HCT116 (cell line): ENCODE measurements around the gene TEAD1. TPM values are rescaled to one million over a fixed set of nuclear protein-coding genes. Genes with fewer than 3 reads are reported as not detected.
A peak's percentile ranks its signal among the peaks of the same experiment; 100 is the strongest.

Experiments used
- ATF3 ChIP-seq: IDR thresholded peaks from 2 replicates; pipeline ENCODE4 v1.6.1; 2012
- EGR1 ChIP-seq: IDR thresholded peaks from 2 replicates; pipeline ENCODE4 v1.6.1; 2012; ENCODE audit warnings: low read depth
- ELF1 ChIP-seq: IDR thresholded peaks from 2 replicates; pipeline ENCODE4 v1.6.1; 2012; ENCODE audit warnings: low read depth, borderline replicate concordance
- POLR2AphosphoS5 ChIP-seq: IDR thresholded peaks from 2 replicates; pipeline ENCODE4 v1.6.1; 2011; ENCODE audit warnings: mild to moderate bottlenecking, low read depth, low read length, moderate library complexity
- REST ChIP-seq: IDR thresholded peaks from 2 replicates; pipeline ENCODE4 v1.6.1; 2012; ENCODE audit warnings: low read depth
- ZBTB33 ChIP-seq: IDR thresholded peaks from 2 replicates; pipeline ENCODE4 v1.6.1; 2011; ENCODE audit warnings: mild to moderate bottlenecking, low read length, moderate library complexity; ENCODE audit not compliant: insufficient replicate concordance; ENCODE audit errors: extremely low read depth
- ZNF274 ChIP-seq: fragments of 200-500 bp; sonication (Bioruptor generic); IDR thresholded peaks from 2 replicates; pipeline ENCODE4 v1.6.1; 2014; ENCODE audit warnings: mild to moderate bottlenecking, low read depth, low read length, inconsistent platforms
- total RNA-seq: library from RNA; stranded (reverse); gene quantifications from one replicate; pipeline ENCODE4 v1.2.1, GENCODE V29; 2021; ENCODE audit not compliant: unreplicated experiment

Gene TEAD1
- total RNA-seq, 1 experiment from 2014 or later, result 103 TPM

- TF ChIP-seq ATF3 (peak; percentile 62; the same call in 1 of the 2 replicates), ZNF274 (no peak), ZBTB33 (no peak), POLR2AphosphoS5 (peak; percentile 58; the same call in 1 of the 2 replicates), ELF1 (no peak; the same call in 1 of the 2 replicates), REST (no peak), EGR1 (0 out of 2 replicates have a peak, but pooled peaks have one; percentile 38)
Measured at GRCh38 chr11:12802418-12803085, 128.3 kb downstream of the TEAD1 start (continued).
